Left ventricle myocardium inferior (tissue), 1 donor: ENCODE results near the gene TNFRSF21. TPM values are rescaled to one million over a fixed set of nuclear protein-coding genes. Genes with fewer than 3 reads are reported as not detected.

ENCODE experiments used
- DNase-seq: peaks from one replicate; pipeline ENCODE4 v3.0.0-alpha.2; 2020
- H3K27ac ChIP-seq: fragments of 200-600 bp; replicated peaks from 2 replicates; pipeline ENCODE4 v1.8.0; 2021
- H3K27me3 ChIP-seq: fragments of 200-600 bp; 2 replicates; pipeline ENCODE4 v1.8.0; 2021; ENCODE audit warnings: low read depth
- H3K36me3 ChIP-seq: fragments of 200-600 bp; 2 replicates; pipeline ENCODE4 v1.8.0; 2021
- H3K4me1 ChIP-seq: fragments of 200-600 bp; 2 replicates; pipeline ENCODE4 v1.8.0; 2021
- H3K4me3 ChIP-seq: fragments of 200-600 bp; 2 replicates; pipeline ENCODE4 v1.8.0; 2021; ENCODE audit warnings: mild to moderate bottlenecking, moderate library complexity
- H3K9me3 ChIP-seq: fragments of 200-600 bp; replicated peaks from 2 replicates; pipeline ENCODE4 v1.8.0; 2021
- intact Hi-C: fragments of 100-400 bp; cut with micrococcal nuclease; formaldehyde crosslinking; loops from one replicate; pipeline ENCODE4 v1.11.0; 2022
- total RNA-seq: library from RNA; stranded (reverse); fragmentation: NEBNext Ultra II Directional; extraction: Animal tissue kit (Norgen Biotek cat#: 25700); gene quantifications from one replicate; pipeline ENCODE4 v1.2.1, GENCODE V29; 2021
- TF ChIP-seq, protein P1 (sequence below): fragments of 200-600 bp; IDR thresholded peaks from 2 replicates; pipeline ENCODE4 v1.8.0; 2021; ENCODE audit warnings: antibody characterized with exemption, mild to moderate bottlenecking, borderline replicate concordance
- donor health status: DM: no; HTN: yes; CAD: no; lungs with severe emphysema.

Gene TNFRSF21
- total RNA-seq, 1 donor from 2014 or later = 6.3 TPM

DNA sequence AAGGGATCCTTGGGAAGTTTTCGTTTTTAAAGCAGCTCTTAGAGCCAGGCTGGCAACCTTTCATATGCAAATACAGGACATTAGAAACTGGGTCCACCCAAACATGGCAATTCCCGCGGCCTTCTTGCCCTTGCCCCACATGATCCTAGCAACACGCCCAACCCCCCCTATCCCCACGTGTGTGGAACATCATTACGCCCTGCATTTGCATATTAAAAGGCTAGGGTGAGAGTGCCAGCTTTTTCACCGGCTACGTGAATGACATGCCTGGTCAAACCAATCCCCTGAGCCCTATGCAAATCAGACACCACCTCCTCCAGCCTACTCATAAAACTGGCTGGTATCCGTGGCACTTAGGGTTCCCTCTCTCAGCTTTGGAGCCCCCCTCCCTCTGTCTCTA is 88.1 kb downstream of the TNFRSF21 start:
- TF ChIP-seq, protein P1, sequence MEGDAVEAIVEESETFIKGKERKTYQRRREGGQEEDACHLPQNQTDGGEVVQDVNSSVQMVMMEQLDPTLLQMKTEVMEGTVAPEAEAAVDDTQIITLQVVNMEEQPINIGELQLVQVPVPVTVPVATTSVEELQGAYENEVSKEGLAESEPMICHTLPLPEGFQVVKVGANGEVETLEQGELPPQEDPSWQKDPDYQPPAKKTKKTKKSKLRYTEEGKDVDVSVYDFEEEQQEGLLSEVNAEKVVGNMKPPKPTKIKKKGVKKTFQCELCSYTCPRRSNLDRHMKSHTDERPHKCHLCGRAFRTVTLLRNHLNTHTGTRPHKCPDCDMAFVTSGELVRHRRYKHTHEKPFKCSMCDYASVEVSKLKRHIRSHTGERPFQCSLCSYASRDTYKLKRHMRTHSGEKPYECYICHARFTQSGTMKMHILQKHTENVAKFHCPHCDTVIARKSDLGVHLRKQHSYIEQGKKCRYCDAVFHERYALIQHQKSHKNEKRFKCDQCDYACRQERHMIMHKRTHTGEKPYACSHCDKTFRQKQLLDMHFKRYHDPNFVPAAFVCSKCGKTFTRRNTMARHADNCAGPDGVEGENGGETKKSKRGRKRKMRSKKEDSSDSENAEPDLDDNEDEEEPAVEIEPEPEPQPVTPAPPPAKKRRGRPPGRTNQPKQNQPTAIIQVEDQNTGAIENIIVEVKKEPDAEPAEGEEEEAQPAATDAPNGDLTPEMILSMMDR = no peak
- H3K27ac ChIP-seq = no peak overlapping the region
- intact Hi-C loops = no loop called here

DNA sequence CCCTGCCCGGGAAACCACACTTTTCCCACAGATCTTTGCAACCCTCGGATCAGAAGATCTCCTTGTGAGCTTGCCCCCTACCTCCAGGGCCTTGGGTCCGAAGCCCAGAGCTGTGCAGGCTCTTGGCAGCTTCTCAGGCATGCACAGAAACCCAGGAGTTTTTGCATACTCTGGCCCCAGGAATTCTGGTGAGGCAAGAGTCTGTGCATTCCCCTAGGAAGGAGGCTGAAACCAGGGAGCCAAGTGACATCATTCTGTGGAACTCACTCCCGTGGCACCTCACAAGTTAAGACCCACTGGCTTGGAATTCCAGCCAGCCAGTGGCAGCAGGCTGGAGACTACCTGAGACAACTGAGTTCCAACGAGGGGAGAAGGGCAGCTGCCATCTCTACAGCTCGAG is 100.1 kb downstream of the TNFRSF21 start:
- H3K4me3 ChIP-seq = no peak overlapping the region
- H3K27me3 ChIP-seq = peaks cover 4% of the 10 kb centered on the region
- DNase-seq = no peak
- H3K36me3 ChIP-seq = no peaks in the 10 kb centered on the region
- H3K4me1 ChIP-seq = no peaks in the 10 kb centered on the region
- intact Hi-C loops = no loop called here
- no peak overlapping the region for H3K27ac ChIP-seq
- H3K9me3 ChIP-seq = peaks cover 3% of the 10 kb centered on the region
- TF ChIP-seq, protein P1 = no peak

More for the DNA sequence above, 88.1 kb downstream of the TNFRSF21 start:
- DNase-seq = no peak
- no peaks in the 10 kb centered on the region for H3K4me1 ChIP-seq
- peaks cover 4% of the 10 kb centered on the region for H3K27me3 ChIP-seq
- peaks cover 6% of the 10 kb centered on the region for H3K9me3 ChIP-seq
- no peak overlapping the region for H3K4me3 ChIP-seq
- H3K36me3 ChIP-seq = no peaks in the 10 kb centered on the region

DNA sequence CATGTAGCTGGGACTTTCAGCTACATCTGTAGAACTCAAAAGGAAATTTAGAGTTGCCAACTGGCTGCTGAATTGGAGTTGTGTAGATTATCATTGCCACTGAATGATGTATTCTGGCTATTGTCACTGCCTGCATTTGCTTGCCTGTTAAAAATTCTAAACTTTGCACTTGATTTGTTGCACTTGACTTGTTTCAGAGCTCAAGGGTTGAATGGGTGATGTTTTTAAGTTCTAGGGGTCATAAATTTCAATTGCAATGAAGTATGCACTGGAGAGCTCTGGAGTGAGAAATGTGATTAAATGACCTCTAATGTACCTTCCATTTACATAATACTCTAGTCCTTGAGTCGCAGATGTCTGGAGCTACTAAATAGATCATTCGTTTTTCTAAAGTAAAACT is 102.4 kb downstream of the TNFRSF21 start:
- Histone ChIP-seq H3K9me3 (no peaks in the 10 kb centered on the region), H3K4me1 (no peaks in the 10 kb centered on the region), H3K4me3 (no peak overlapping the region), H3K36me3 (no peaks in the 10 kb centered on the region), H3K27me3 (peaks cover 4% of the 10 kb centered on the region), H3K27ac (no peak overlapping the region)
- intact Hi-C loops = no loop called here
- TF ChIP-seq, protein P1 = no peak
- no peak for DNase-seq

DNA sequence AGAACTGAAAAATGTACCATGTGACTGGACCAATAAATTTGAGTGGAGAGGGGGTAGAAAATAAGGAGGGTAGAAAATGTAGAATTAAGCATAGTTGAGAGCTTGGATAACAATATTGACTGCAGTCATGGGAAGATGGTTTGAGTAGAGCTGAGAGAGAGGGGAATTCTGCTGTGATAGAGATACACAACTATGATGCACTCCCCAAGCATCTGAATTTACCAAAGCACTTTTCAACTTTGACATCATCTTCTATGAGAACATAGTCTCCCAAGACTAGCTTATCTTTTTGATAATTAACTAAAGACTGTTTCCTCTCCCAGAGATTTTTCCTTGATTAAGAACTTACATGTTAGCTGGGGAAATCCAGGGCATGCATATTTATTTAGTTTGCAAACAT is 103.1 kb downstream of the TNFRSF21 start:
- no peak overlapping the region for H3K4me3 ChIP-seq
- no peaks in the 10 kb centered on the region for H3K36me3 ChIP-seq
- H3K27me3 ChIP-seq = peaks cover 4% of the 10 kb centered on the region
- TF ChIP-seq, protein P1 = no peak
- no peaks in the 10 kb centered on the region for H3K9me3 ChIP-seq
- intact Hi-C loops = no loop called here
- H3K27ac ChIP-seq = no peak overlapping the region
- no peak for DNase-seq
- no peaks in the 10 kb centered on the region for H3K4me1 ChIP-seq

DNA sequence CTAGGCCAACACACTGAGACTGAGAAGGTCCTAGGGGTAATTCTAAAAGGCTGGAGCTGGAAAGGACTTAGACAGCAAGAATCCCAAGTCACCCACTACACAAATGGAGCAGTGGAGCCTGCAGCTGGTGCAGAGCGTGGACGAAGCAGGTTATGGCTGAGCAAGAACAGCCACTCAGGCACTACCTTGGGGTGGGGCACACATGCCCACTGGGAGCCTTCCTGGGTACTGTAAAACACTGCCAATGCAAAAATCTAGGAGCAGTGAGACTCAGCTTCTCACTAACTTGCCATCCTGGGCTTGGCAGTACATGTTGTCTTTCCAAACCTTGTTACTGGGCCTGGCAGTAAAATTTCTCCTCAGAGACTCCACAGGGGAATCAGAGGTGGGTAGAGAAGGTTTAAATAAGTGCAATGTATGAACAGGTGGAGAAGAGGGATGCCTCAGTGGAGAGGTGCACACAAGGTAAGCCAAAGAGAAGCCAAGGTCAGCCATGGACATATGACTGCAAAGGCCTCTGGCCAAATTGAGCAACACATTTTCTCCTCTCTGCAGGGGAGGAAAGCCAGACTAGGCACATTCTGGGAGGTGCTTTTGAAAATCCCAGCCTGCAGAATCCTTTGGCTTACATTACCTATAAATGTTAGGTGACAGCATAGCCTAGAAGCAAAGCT is 105.6 kb downstream of the TNFRSF21 start:
- no peak overlapping the region for H3K4me3 ChIP-seq
- H3K9me3 ChIP-seq = no peaks in the 10 kb centered on the region
- DNase-seq = no peak
- H3K27me3 ChIP-seq = no peaks in the 10 kb centered on the region
- intact Hi-C loops = no loop called here
- no peak overlapping the region for H3K27ac ChIP-seq
- H3K4me1 ChIP-seq = no peaks in the 10 kb centered on the region
- TF ChIP-seq, protein P1 = no peak
- no peaks in the 10 kb centered on the region for H3K36me3 ChIP-seq
